Caco-2 (cell line): ENCODE data around the gene REPS2. TPM values are rescaled to one million over a fixed set of nuclear protein-coding genes. Genes with fewer than 3 reads are reported as not detected.

ENCODE experiments used
- BruUV-seq: library from RNA; stranded (reverse); fragments of 400-500 nt; replicated peaks from 2 replicates; lab custom pipeline; 2021; lab: Mats Ljungman, UMichigan
- CTCF ChIA-PET: fragments of 300-600 bp; sonication (Branson Sonifier 250); formaldehyde crosslinking; loops from one replicate; lab custom pipeline; 2022; ENCODE audit warnings: antibody characterized with exemption; lab: Charles Lee
- POLR2A ChIA-PET: fragments of 300-600 bp; sonication (Branson Sonifier 250); formaldehyde crosslinking; loops from one replicate; lab custom pipeline; 2022; ENCODE audit warnings: antibody characterized with exemption; lab: Charles Lee
- DNase-seq, 2 experiments: peaks; one replicate each; pipeline versions ENCODE4 v3.0.0 to v3.0.0-alpha.2; 2020 to 2022
- H3K27me3 ChIP-seq: replicated peaks from 2 replicates; pipeline ENCODE4 v1.6.0; 2011; ENCODE audit warnings: low read length; ENCODE audit not compliant: control insufficient read depth, insufficient read depth
- H3K36me3 ChIP-seq: 2 replicates; pipeline ENCODE4 v1.5.1; 2011; ENCODE audit warnings: low read length; ENCODE audit not compliant: control insufficient read depth, insufficient read depth
- H3K4me1 ChIP-seq: fragments of 250-450 bp; sonication (Bioruptor Pico); 2 replicates; pipeline ENCODE4 v1.5.1; 2020; ENCODE audit warnings: mild to moderate bottlenecking
- H3K4me3 ChIP-seq: 2 replicates; pipeline ENCODE4 v1.5.1; 2011; ENCODE audit warnings: low read depth, mild to moderate bottlenecking, control low read depth, low read length
- H3K9me3 ChIP-seq: fragments of 250-450 bp; sonication (Bioruptor Pico); 2 replicates; pipeline ENCODE4 v1.5.1; 2020; ENCODE audit warnings: mild to moderate bottlenecking, moderate library complexity
- H3K27ac Mint-ChIP-seq: one replicate; pipeline ENCODE4 v1.8.0; 2022; ENCODE audit warnings: mixed read lengths; ENCODE audit not compliant: unreplicated experiment
- H3K27me3 Mint-ChIP-seq: one replicate; pipeline ENCODE4 v1.8.0; 2022; ENCODE audit warnings: mixed read lengths; ENCODE audit not compliant: insufficient read depth, unreplicated experiment
- H3K36me3 Mint-ChIP-seq: one replicate; pipeline ENCODE4 v1.8.0; 2022; ENCODE audit warnings: mild to moderate bottlenecking, mixed read lengths; ENCODE audit not compliant: insufficient read depth, unreplicated experiment
- H3K4me1 Mint-ChIP-seq: one replicate; pipeline ENCODE4 v1.8.0; 2022; ENCODE audit warnings: low read depth, mixed read lengths; ENCODE audit not compliant: unreplicated experiment
- H3K4me3 Mint-ChIP-seq: one replicate; pipeline ENCODE4 v1.8.0; 2022; ENCODE audit warnings: mild to moderate bottlenecking, moderate library complexity, mixed read lengths; ENCODE audit not compliant: unreplicated experiment
- H3K9me3 Mint-ChIP-seq: one replicate; pipeline ENCODE4 v1.8.0; 2022; ENCODE audit warnings: mixed read lengths; ENCODE audit not compliant: unreplicated experiment
- intact Hi-C: fragments of 100-400 bp; cut with micrococcal nuclease; formaldehyde crosslinking; loops from one replicate; pipeline ENCODE4 v1.10.0; 2022; ENCODE audit not compliant: unreplicated experiment
- total RNA-seq: library from RNA; stranded (reverse); gene quantifications from 2 replicates; pipeline ENCODE4 v1.2.3, GENCODE V29; 2022
- TF ChIP-seq, protein P1 (sequence below), 2 experiments: fragments of 200-600 bp in 1 of 2; IDR thresholded peaks; 1 replicate in 1 of 2; 2 replicates in 1 of 2; pipeline versions ENCODE4 v1.5.1 to v1.8.0; 2011 to 2022; ENCODE audit warnings: antibody characterized with exemption in 1 of 2, control low read depth in 1 of 2, inconsistent platforms in 1 of 2, low read depth in 1 of 2, low read length in 1 of 2, mild to moderate bottlenecking in 1 of 2, moderate library complexity in 1 of 2; ENCODE audit not compliant: insufficient read depth in 1 of 2, severe bottlenecking in 1 of 2, unreplicated experiment in 1 of 2

Gene REPS2
- total RNA-seq, 1 experiment from 2014 or later, result 0.86 TPM

GRCh38 chrX:16971694-16972093 lies 25.2 kb downstream of the REPS2 start:
- Mint-ChIP-seq H3K36me3 (no peaks in the 10 kb centered on the region), H3K4me1 (no peaks in the 10 kb centered on the region), H3K9me3 (no peaks in the 10 kb centered on the region), H3K27ac (no peak overlapping the region), H3K27me3 (no peaks in the 10 kb centered on the region), H3K4me3 (no peak overlapping the region)
- Histone ChIP-seq H3K27me3 (no peaks in the 10 kb centered on the region), H3K9me3 (no peaks in the 10 kb centered on the region), H3K36me3 (no peaks in the 10 kb centered on the region), H3K4me3 (no peak overlapping the region), H3K4me1 (no peaks in the 10 kb centered on the region)
- TF ChIP-seq, protein P1, sequence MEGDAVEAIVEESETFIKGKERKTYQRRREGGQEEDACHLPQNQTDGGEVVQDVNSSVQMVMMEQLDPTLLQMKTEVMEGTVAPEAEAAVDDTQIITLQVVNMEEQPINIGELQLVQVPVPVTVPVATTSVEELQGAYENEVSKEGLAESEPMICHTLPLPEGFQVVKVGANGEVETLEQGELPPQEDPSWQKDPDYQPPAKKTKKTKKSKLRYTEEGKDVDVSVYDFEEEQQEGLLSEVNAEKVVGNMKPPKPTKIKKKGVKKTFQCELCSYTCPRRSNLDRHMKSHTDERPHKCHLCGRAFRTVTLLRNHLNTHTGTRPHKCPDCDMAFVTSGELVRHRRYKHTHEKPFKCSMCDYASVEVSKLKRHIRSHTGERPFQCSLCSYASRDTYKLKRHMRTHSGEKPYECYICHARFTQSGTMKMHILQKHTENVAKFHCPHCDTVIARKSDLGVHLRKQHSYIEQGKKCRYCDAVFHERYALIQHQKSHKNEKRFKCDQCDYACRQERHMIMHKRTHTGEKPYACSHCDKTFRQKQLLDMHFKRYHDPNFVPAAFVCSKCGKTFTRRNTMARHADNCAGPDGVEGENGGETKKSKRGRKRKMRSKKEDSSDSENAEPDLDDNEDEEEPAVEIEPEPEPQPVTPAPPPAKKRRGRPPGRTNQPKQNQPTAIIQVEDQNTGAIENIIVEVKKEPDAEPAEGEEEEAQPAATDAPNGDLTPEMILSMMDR (IDR thresholded peaks at IDR 0.05; ENCODE audit: insufficient read depth in 1 of 2, low read depth in 1 of 2, low read length in 1 of 2, severe bottlenecking in 1 of 2, unreplicated experiment in 1 of 2), result no peak
- intact Hi-C loops, result no loop called here
- POLR2A ChIA-PET, result no interaction called here
- BruUV-seq, result no TSS peak
- CTCF ChIA-PET, result no interaction called here
- no peak for DNase-seq

- H3K27me3 ChIP-seq, result no peaks in the 10 kb centered on the region
- no peaks in the 10 kb centered on the region for H3K36me3 ChIP-seq
- Mint-ChIP-seq H3K36me3 (no peaks in the 10 kb centered on the region), H3K27ac (no peak overlapping the region), H3K9me3 (no peaks in the 10 kb centered on the region), H3K4me1 (no peaks in the 10 kb centered on the region), H3K27me3 (no peaks in the 10 kb centered on the region), H3K4me3 (no peak overlapping the region)
- ChIA-PET CTCF (no interaction called here), POLR2A (no interaction called here)
- no peak overlapping the region for H3K4me3 ChIP-seq
- intact Hi-C loops, result no loop called here
- no peaks in the 10 kb centered on the region for H3K9me3 ChIP-seq
- DNase-seq, result no peak
- no TSS peak for BruUV-seq
- H3K4me1 ChIP-seq, result no peaks in the 10 kb centered on the region
- TF ChIP-seq, protein P1 (IDR thresholded peaks at IDR 0.05; ENCODE audit: insufficient read depth in 1 of 2, low read depth in 1 of 2, low read length in 1 of 2, severe bottlenecking in 1 of 2, unreplicated experiment in 1 of 2), result no peak
Observed at GRCh38 chrX:16975233-16975632, 28.8 kb downstream of the REPS2 start.

DNA sequence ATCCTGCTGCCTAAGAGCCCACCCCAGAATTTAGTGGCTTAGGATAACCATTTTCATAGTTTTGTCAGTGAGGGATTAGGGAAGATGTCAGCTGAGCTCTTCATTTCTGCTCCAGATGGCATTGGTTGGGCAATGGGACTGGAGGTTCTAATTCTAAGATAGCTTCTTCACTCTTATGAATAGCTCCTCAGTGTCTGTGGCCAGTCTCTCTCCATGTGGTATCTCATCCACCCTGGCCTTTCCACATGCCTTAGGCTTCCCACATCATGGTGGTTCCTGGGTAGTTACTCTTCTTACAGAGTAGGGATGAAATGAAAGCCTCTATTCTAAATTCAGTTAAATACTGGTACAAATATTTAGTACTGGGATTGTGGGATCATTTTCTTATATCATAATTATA lies 31.3 kb downstream of the REPS2 start:
- Mint-ChIP-seq H3K27ac (no peak overlapping the region), H3K4me3 (no peak overlapping the region), H3K27me3 (no peaks in the 10 kb centered on the region), H3K9me3 (no peaks in the 10 kb centered on the region), H3K4me1 (no peaks in the 10 kb centered on the region), H3K36me3 (no peaks in the 10 kb centered on the region)
- DNase-seq, result no peak
- TF ChIP-seq, protein P1 (IDR thresholded peaks at IDR 0.05; ENCODE audit: insufficient read depth in 1 of 2, low read depth in 1 of 2, low read length in 1 of 2, severe bottlenecking in 1 of 2, unreplicated experiment in 1 of 2), result no peak
- Histone ChIP-seq H3K9me3 (no peaks in the 10 kb centered on the region), H3K36me3 (no peaks in the 10 kb centered on the region), H3K27me3 (no peaks in the 10 kb centered on the region), H3K4me1 (no peaks in the 10 kb centered on the region), H3K4me3 (no peak overlapping the region)
- BruUV-seq, result no TSS peak
- ChIA-PET CTCF (interaction anchor here (0.7 kb wide), 1 partner anchor 97 kb away, joined by 3 read pairs; no protein-coding TSS in a partner anchor), POLR2A (no interaction called here)
- intact Hi-C loops, result no loop called here
